Fibroblast of mammary gland (primary cell): ENCODE data around the gene KCNQ1OT1.

Experiments
- DNase-seq: peaks from one replicate; pipeline ENCODE4 v3.0.0-alpha.2; 2010; ENCODE audit warnings: low read depth
- H3K4me3 ChIP-seq: 2 replicates; pipeline ENCODE4 v1.5.1; 2011; ENCODE audit warnings: low read depth, mild to moderate bottlenecking, low read length, moderate library complexity; ENCODE audit not compliant: control insufficient read depth
- TF ChIP-seq, protein P1 (sequence below): conservative IDR thresholded peaks from 2 replicates; pipeline ENCODE4 v1.5.1; 2011; ENCODE audit warnings: low read depth, low read length, inconsistent platforms; ENCODE audit not compliant: control insufficient read depth, insufficient read depth

KCNQ1OT1 gene

DNA sequence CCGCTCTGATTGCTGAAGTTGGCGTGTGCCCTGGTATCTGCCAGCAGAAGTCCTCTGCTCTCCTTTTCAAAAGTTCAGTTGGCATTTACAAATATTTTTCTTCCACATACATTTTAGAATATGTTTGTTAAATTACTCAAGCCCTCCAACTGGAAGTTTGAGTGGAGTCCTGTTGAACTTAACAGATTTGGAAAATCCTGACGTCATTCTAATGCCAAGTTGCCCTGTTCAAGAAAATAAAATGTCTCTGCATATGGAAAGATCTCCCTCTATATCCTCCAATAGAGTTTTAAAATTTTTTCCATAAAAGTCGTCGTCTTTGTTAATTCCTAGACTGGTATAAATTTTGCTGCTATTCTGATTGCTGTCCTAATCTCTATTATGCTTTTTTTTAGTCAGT lies 3.3 kb downstream of the KCNQ1OT1 start:
- TF ChIP-seq, protein P1, sequence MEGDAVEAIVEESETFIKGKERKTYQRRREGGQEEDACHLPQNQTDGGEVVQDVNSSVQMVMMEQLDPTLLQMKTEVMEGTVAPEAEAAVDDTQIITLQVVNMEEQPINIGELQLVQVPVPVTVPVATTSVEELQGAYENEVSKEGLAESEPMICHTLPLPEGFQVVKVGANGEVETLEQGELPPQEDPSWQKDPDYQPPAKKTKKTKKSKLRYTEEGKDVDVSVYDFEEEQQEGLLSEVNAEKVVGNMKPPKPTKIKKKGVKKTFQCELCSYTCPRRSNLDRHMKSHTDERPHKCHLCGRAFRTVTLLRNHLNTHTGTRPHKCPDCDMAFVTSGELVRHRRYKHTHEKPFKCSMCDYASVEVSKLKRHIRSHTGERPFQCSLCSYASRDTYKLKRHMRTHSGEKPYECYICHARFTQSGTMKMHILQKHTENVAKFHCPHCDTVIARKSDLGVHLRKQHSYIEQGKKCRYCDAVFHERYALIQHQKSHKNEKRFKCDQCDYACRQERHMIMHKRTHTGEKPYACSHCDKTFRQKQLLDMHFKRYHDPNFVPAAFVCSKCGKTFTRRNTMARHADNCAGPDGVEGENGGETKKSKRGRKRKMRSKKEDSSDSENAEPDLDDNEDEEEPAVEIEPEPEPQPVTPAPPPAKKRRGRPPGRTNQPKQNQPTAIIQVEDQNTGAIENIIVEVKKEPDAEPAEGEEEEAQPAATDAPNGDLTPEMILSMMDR: no peak
- no peak overlapping the region for H3K4me3 ChIP-seq
- no peak for DNase-seq

DNA sequence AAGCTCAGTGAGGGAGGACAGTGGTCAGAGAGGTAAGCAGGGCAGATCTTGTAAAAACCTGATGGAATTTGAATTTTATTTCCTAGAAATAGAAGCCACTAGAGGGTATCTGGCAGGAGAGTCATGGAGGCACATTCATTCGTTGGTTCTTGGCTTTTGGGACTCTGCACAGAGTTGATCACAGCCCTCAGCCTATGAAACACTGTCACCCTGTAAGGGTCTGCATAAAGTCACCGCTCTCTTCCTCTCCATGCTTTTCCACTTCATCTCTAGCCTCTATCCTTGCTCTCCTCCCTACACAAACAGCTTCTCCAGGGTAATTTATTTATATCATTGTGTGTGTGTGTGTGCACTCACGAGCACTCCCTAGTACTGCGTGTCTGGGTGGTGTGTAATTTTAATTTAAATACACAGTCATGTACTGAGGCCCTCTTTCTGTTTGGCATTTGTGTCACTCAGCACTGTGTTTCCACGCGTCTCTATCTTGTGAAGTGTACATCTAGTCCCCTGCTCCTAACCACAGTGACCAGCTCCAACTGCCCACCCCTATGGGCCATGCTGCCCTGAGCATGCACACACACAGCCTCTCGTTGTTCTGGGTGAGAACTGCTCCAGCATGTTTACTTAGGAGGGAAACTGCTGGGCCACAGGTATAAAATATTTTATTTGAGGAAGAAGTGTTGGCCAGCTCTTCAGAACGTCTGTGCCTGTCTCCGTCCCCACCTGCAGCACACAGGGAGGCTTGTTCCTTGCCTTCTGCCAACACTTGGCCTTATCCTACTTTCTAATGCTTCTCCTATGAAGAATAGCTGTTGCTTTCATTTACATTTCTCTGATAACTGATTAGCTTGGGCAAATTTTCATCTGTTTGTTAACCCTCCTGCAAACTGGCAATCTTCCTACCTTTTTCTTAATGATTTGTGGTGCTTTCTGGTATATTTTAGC lies 4.5 kb downstream of the KCNQ1OT1 start:
- H3K4me3 ChIP-seq: no peak overlapping the region
- DNase-seq: no peak
- TF ChIP-seq, protein P1: no peak

DNA sequence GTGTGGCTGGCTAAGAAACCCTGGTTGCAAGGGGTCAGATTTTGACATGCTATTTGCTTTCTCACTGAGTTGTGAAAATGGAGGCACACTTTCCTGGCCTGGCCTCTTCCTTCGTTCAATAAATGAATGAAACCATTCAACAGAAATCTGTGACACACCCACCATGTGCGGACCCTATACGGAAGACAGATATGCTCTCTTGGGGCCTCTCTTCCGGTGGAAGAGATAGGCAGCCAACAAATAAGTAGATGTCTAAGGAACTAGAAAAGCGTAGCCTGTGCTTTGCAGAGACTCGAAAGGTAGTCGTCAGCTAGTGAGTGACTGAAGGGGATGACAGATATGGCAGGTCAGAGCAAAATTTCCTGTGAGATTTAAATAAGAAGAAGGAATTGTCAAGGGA lies 5.3 kb downstream of the KCNQ1OT1 start:
- TF ChIP-seq, protein P1: no peak
- H3K4me3 ChIP-seq: no peak overlapping the region
- no peak for DNase-seq

DNA sequence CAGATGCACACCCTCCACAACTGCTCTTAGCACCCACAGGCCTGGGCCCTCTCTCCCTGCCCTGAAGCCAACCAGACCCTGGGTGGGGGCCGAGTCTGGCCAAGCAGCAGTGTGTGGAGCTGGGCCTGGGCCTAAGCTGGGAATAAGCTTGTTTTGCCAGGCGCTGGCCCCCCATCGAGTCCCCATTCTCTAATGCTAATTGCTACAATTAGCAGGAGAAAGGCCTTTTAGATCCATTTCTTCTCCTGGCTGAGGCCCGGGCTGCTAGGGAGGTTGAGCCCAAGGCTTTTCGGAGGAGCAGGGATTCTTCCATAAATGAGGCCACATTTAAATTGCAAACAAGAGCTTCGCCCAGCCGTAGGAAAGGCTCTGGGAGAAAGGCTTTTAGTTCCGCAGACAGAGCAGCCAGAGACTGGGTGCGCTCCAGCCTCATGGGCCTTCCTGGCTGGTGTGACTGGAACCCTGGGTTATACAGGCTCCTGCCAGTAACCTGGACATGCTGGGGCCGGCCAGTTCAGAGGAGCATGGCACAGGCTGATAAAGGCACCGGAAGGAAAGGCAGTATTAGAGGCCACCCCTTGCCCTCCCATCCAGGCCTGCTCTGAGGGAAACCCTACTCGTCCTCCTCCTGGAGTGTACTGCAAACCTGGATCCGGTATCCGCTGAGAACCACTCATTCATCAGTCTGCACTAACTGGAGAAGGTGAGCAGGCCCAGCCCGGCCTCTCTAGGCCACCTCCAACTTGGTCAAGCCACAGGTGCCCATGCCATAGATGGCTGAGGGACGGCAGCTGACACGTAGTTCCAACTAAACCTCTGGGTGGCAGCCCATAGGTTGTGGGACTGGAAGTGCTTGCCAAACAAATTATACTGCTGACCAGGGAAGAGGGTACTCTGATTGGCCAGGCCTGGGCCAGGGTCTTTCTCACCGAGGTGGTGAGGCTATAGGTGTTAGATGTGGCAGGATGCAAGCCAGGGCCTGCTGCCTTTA lies 6.2 kb downstream of the KCNQ1OT1 start:
- TF ChIP-seq, protein P1: no peak
- DNase-seq: no peak
- H3K4me3 ChIP-seq: no peak overlapping the region

DNA sequence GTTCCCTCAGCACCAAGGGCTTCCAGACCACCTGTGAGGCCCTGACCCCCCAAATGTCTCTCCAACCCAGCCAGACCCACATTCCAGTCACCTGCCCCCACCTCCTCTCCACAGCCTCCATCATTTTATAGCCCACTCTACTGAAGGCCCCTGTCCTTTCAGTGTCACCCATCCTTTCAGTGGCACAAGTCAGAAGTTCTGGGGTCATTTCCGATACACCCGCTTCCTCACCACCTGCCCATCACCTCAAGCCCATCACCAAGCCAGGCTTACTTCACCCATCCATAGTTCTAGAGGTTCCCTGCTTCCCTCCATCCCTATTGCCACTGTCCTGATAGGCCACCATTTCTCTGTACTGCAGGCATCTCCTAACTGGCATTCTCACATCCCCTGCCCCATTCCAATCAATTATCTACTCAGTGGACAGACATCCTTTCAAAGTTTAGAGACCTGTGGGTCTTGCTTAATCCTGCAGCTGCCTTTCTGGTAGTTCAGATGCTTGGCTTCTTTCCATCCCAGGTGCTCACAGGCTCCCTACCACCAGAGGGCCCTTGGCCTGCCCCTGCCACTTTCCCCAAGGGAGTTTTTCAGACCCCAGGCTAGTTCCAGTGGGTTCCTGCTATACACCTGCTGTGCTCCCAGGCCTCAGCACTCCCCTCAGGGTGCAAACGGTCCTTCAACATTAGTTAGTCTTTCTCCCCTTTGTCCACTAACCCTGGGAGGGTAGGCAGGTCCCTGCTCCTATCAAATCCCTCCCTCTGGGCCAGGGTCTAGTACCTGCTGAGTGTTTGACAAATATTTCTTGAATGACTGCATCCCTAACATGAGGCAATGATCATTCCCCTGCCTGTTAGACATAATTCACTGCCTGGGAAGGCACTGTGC lies 7.6 kb downstream of the KCNQ1OT1 start:
- H3K4me3 ChIP-seq: no peak overlapping the region
- TF ChIP-seq, protein P1: no peak
- no peak for DNase-seq

DNA sequence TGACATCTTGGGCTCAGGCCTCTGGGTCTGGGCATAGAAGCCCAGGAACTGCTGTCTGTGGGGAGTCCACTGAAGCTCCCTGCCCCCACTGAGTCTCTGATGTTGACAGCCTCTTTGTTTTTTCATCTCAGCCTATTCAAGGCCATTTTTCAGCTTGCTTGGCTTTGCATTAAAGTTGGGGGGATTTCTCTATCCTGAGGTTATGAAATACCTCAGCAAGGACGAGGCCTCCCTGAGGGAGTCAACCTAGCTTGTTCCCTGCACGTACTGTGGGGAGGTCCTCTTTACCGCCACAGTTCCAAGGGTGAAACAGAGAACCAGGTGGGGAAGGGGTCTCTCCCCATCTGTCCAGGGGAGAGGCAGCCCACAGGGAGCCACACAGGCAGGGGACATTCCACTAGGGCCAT lies 8.4 kb downstream of the KCNQ1OT1 start:
- DNase-seq: no peak
- H3K4me3 ChIP-seq: no peak overlapping the region
- TF ChIP-seq, protein P1: no peak
